Measurements from ENCODE around the gene RASL12. TPM values are rescaled to one million over a fixed set of nuclear protein-coding genes. Genes with fewer than 3 reads are reported as not detected.

The RASL12 gene
- total and polyA plus RNA-seq, 2 of the 8 experiments (the other 6 are each of a cell fraction or from before 2014, with no cell fraction given), result 9.5 to 10.3 TPM

DNA sequence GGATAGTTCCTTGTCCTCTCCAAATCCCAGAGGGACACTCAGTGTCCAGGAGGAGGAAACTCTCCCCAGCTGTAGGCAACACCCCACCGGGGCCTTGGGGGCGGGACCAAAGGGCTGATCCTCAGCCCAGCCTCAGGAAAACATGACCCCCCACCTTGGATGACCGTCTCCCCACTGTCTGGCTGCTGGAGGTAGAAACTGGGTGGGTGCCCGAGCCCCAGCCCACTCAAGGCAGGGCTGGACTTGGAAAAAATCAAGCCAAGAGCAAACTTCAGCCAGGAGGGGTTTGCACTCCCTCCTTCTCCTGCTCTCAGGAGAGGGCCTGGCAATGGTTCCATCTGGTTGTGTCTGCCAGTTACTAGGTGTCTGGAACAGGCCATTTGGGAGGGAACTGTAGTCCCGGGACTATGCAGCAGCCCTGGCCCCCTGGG is 3.6 kb upstream of the RASL12 start:
- Histone ChIP-seq H3K79me2 (ENCODE audit: control insufficient read depth in 1 of 2, insufficient read depth in 2 of 2, low read length in 2 of 2) (no peaks in the 10 kb centered on the region; a peak in 1 of 4 replicates), H3K79me1 (ENCODE audit: low read depth, low read length) (peaks cover 3% of the 10 kb centered on the region; the same call in 1 of the 2 replicates), H2AK5ac (ENCODE audit: low read depth, low read length) (no peak overlapping the region), H3K9ac (replicated peaks in 1 of 4; ENCODE audit: extremely low read depth in 1 of 4, low read depth in 3 of 4, low read length in 3 of 4) (no peak overlapping the region), H4K8ac (ENCODE audit: extremely low read depth, insufficient read depth, low read length) (peak overlapping the region; percentile 76; the same call in 1 of the 2 replicates), H4K91ac (replicated peaks; ENCODE audit: insufficient read length, low read length) (no peak overlapping the region), H4K20me1 (replicated peaks in 1 of 2; ENCODE audit: control insufficient read depth in 1 of 2, insufficient read depth in 2 of 2, low read length in 2 of 2) (no peaks in the 10 kb centered on the region), H3K27me3 (replicated peaks in 1 of 4; ENCODE audit: control insufficient read depth in 3 of 4, extremely low read depth in 1 of 4, insufficient read depth in 3 of 4, low read length in 3 of 4) (peaks cover 0 to 6% (median 1%) of the 10 kb centered on the region in 4 experiments; a peak in 3 of 7 replicates), H4K5ac (ENCODE audit: insufficient read length, low read depth, low read length) (no peak overlapping the region), H3K18ac (ENCODE audit: extremely low read depth, low read length) (no peak overlapping the region), H2BK12ac (ENCODE audit: low read depth, low read length) (peak overlapping the region; percentile 60; the same call in 1 of the 2 replicates), H2BK5ac (ENCODE audit: low read depth, low read length) (no peak overlapping the region; the same call in 1 of the 2 replicates), H3K56ac (replicated peaks; ENCODE audit: insufficient read length, low read depth, low read length) (no peak overlapping the region), H3K9me3 (ENCODE audit: insufficient read depth in 2 of 2, low read depth in 1 of 2, low read length in 1 of 2) (peaks cover 3% of the 10 kb centered on the region in 2 experiments; a peak in 2 of 4 replicates), H3K4me2 (ENCODE audit: insufficient read depth in 1 of 2, low read depth in 2 of 2, low read length in 2 of 2) (0 out of 4 replicates have a peak overlapping the region, but pooled peaks of 1 of the 2 experiments have one; percentile 5), H3K27ac (ENCODE audit: low read depth, low read length) (no peak overlapping the region), H3K4me3 (ENCODE audit: extremely low read depth in 1 of 4, insufficient read depth in 2 of 4, low read depth in 3 of 4, low read length in 4 of 4) (no peak overlapping the region), H3K36me3 (ENCODE audit: control insufficient read depth in 2 of 4, insufficient read depth in 4 of 4, low read length in 3 of 4) (no peaks in the 10 kb centered on the region), H2BK20ac (ENCODE audit: low read length) (no peak overlapping the region), H2BK120ac (replicated peaks; ENCODE audit: low read depth, low read length) (no peak overlapping the region), H2BK15ac (ENCODE audit: low read length) (no peak overlapping the region; the same call in 1 of the 2 replicates), H3K4ac (replicated peaks; ENCODE audit: insufficient read length, low read depth, low read length) (no peak overlapping the region), H2AFZ (ENCODE audit: low read length) (no peak overlapping the region), H3K14ac (ENCODE audit: insufficient read length) (no peak overlapping the region), H3K23me2 (ENCODE audit: low read depth, low read length) (peaks cover 6% of the 10 kb centered on the region; the same call in 1 of the 2 replicates), H3K4me1 (replicated peaks in 1 of 4; ENCODE audit: control insufficient read depth in 3 of 4, insufficient read depth in 4 of 4, low read length in 3 of 4) (peaks cover 5 to 19% (median 7%) of the 10 kb centered on the region in 4 experiments), H3K23ac (ENCODE audit: insufficient read length) (no peak overlapping the region)
- DNase-seq (ENCODE audit: low read depth in 1 of 2, low spot score in 2 of 2), result no peak
- POLR2A ChIA-PET (ENCODE audit: partially characterized antibody), result interaction anchor here (8.0 kb wide), 1 partner anchor 11 kb away, joined by 93 read pairs; the partner anchor contains the start of gene KBTBD13
- no peak for TF ChIP-seq POLR2AphosphoS5 (IDR thresholded peaks at IDR 0.05; ENCODE audit: low read depth, low read length)
- no peak for TF ChIP-seq HDAC6 (IDR thresholded peaks at IDR 0.05; ENCODE audit: low read depth, low read length)
- TF ChIP-seq EP300 (IDR thresholded peaks at IDR 0.05; ENCODE audit: borderline replicate concordance in 1 of 2, low read depth in 2 of 2, low read length in 2 of 2), result no peak
- no peak for TF ChIP-seq BRCA1 (IDR thresholded peaks at IDR 0.05; ENCODE audit: low read depth, low read length)
- TF ChIP-seq SIRT6 (IDR thresholded peaks at IDR 0.05; ENCODE audit: low read length), result no peak
- no peak for TF ChIP-seq KDM1A (IDR thresholded peaks at IDR 0.05; ENCODE audit: borderline replicate concordance, low read length)
- no peak for TF ChIP-seq KDM5A (IDR thresholded peaks at IDR 0.05; ENCODE audit: low read length)
- no peak for TF ChIP-seq CTBP2 (IDR thresholded peaks at IDR 0.05; ENCODE audit: borderline replicate concordance, insufficient read depth, insufficient read length, low read length)
- FAIRE-seq, result no peak
- CTCF ChIA-PET (ENCODE audit: partially characterized antibody), result interaction anchor here (32.9 kb wide), 1 partner anchor 17 kb away, joined by 1213 read pairs; the partner anchor contains the start of genes RASL12 and SLC51B
- 78% methylated on average over 5 of the region's 5 CpGs; no CpG with 5 or more reads in 1 of the 2 experiments for WGBS, 2 experiments (ENCODE audit: extremely low coverage in 1 of 2, insufficient coverage in 1 of 2, insufficient read length in 1 of 2, insufficient replicate concordance in 2 of 2, low coverage in 1 of 2, low lambda C conversion rate in 2 of 2, missing lambda C conversion rate in 1 of 2)
